ENCODE results near the gene SENP7.

DNA sequence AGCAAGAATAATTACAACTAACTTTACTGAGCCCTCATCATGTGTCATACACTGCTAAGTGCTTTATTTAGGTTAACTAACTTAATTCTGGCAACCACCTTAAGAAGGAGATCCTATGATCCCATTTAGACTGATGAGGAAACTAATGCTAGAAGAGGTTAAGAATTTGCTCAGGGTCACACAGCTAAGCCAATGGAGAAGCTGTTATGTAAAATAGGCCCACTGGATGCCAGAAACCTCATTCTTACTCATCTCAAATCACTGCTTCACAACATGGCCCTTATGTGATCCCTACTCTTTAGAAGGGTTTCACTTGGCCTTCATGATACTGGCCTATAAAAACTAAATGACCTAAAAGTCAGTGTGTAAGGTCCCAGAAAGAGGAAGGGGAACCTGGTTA, 233.8 kb downstream of the SENP7 start:
- TF ChIP-seq EZH2phosphoT487 (IDR thresholded peaks at IDR 0.05; ENCODE audit: insufficient read depth, low read depth), result no peak
- TF ChIP-seq EZH2 (IDR thresholded peaks at IDR 0.05; ENCODE audit: insufficient read depth, poor library complexity, severe bottlenecking), result no peak

Data from GM23248 (cell line).